Ovary (tissue), 9 donors: ENCODE data around the gene ATP6V1F. TPM values are rescaled to one million over a fixed set of nuclear protein-coding genes. Genes with fewer than 3 reads are reported as not detected.
"Not testable (repeated sequence)": the region's sequence is repeated elsewhere in the genome, so short reads cannot be mapped to it uniquely, and the experiment has no call there.

ENCODE experiments used
- DNase-seq, 5 donors: peaks; one replicate each; pipeline ENCODE4 v3.0.0-alpha.2; 2019 to 2020
- H3K27ac ChIP-seq, 2 donors: fragments of 200-600 bp; one replicate each; pipeline versions ENCODE4 v1.5.1 to v1.8.0; 2019 to 2022
- H3K27me3 ChIP-seq: fragments of 200-600 bp; one replicate; pipeline ENCODE4 v1.8.0; 2022
- H3K36me3 ChIP-seq: fragments of 200-600 bp; sonication (generic); one replicate; pipeline ENCODE4 v1.5.1; 2019
- H3K4me1 ChIP-seq: one replicate; pipeline ENCODE4 v1.8.1; 2013; ENCODE audit warnings: mild to moderate bottlenecking, moderate library complexity; ENCODE audit not compliant: insufficient read depth
- H3K4me3 ChIP-seq: fragments of 200-600 bp; sonication (generic); one replicate; pipeline ENCODE4 v1.5.1; 2017
- H3K9me3 ChIP-seq, 2 donors: fragments of 200-600 bp in 1 of 2; sonication (generic) in 1 of 2; one replicate each; pipeline versions ENCODE4 v1.5.1 to v1.8.1; 2013 to 2019; ENCODE audit warnings: mild to moderate bottlenecking in 1 of 2, moderate library complexity in 1 of 2
- EP300 ChIP-seq: sonication (generic); formaldehyde crosslinking; IDR thresholded peaks from one replicate; pipeline ENCODE4 v1.6.1; 2017; ENCODE audit warnings: antibody characterized with exemption
- POLR2A ChIP-seq: fragments of 450-650 bp; IDR thresholded peaks from one replicate; pipeline ENCODE4 v1.6.1; 2017; ENCODE audit warnings: antibody characterized with exemption, mild to moderate bottlenecking, moderate library complexity
- WGBS, 3 donors: extraction: QIAGEN DNeasy Blood & Tissue Kit in 1 of 3; methylation state at CpG; one replicate each; pipeline versions ENCODE4 v1.1.5 to v1.1.7; 2013 to 2017; 5-methylcytosine and 5-hydroxymethylcytosine counted together
- intact Hi-C, 4 donors: fragments of 100-400 bp; cut with DNase I; formaldehyde crosslinking; loops; one replicate each; pipeline versions ENCODE4 v1.11.0 to v1.15.1; 2022 to 2023
- polyA plus RNA-seq, 2 donors: library from polyadenylated mRNA; stranded (reverse); fragments of 200-250 nt in 1 of 2; fragments of 350-450 nt in 1 of 2; fragmentation: Illumina TruSeq in 1 of 2; extraction: RNeasy Lipid Tissue Mini Kit (QIAGEN cat#74804) in 1 of 2; gene quantifications; one replicate each; pipeline ENCODE4 v1.2.3, GENCODE V29; 2013 to 2014
- total RNA-seq, 7 donors: library from RNA; depleted of rRNA in 2 of 7; stranded (reverse); fragments of >200 nt in 2 of 7; fragmentation: NEBNext Ultra II Directional in 3 of 7; extraction: Animal tissue kit (Norgen Biotek cat#: 25700) in 3 of 7; gene quantifications; one replicate each; pipeline versions ENCODE4 v1.1.0 to v1.2.4, GENCODE V29; 2016 to 2023
- TF ChIP-seq, protein P1 (sequence below), 3 donors: fragments of 450-650 bp in 2 of 3; fragments of 200-600 bp in 1 of 3; IDR thresholded peaks; one replicate each; pipeline versions ENCODE4 v1.5.1 to v1.8.0; 2016 to 2022; ENCODE audit warnings: antibody characterized with exemption in 3 of 3, mild to moderate bottlenecking in 1 of 3
- donor health status: DM: no; HTN: no; CAD: no; lungs with moderate emphysema.
- donor health status: DM: no; HTN: no; CAD: no.
- donor health status: Bipolar disorder and iron deficiency.
- donor health status: DM: yes; HTN: yes; CAD: no.
- donor health status: DM: no; HTN: no; CAD: no.
- donor health status: DM: yes; HTN: yes; CAD: no.

The ATP6V1F gene
- total and polyA plus RNA-seq, 9 donors, result 57.3 to 128 (median 85.4) TPM

- Histone ChIP-seq H3K27me3 (no peaks in the 10 kb centered on the region), H3K27ac (no peak overlapping the region), H3K4me3 (no peak overlapping the region), H3K36me3 (no peaks in the 10 kb centered on the region), H3K9me3 (no peaks in the 10 kb centered on the region), H3K4me1 (no peaks in the 10 kb centered on the region)
- DNase-seq, result no peak
- TF ChIP-seq POLR2A (no peak), EP300 (no peak)
- TF ChIP-seq, protein P1, sequence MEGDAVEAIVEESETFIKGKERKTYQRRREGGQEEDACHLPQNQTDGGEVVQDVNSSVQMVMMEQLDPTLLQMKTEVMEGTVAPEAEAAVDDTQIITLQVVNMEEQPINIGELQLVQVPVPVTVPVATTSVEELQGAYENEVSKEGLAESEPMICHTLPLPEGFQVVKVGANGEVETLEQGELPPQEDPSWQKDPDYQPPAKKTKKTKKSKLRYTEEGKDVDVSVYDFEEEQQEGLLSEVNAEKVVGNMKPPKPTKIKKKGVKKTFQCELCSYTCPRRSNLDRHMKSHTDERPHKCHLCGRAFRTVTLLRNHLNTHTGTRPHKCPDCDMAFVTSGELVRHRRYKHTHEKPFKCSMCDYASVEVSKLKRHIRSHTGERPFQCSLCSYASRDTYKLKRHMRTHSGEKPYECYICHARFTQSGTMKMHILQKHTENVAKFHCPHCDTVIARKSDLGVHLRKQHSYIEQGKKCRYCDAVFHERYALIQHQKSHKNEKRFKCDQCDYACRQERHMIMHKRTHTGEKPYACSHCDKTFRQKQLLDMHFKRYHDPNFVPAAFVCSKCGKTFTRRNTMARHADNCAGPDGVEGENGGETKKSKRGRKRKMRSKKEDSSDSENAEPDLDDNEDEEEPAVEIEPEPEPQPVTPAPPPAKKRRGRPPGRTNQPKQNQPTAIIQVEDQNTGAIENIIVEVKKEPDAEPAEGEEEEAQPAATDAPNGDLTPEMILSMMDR (IDR thresholded peaks at IDR 0.05), result no peak
- WGBS, 3 donors, result 80 to 84% (median 81%) methylated on average over 7 to 8 of the region's 8 CpGs
- intact Hi-C loops, result no loop called here
Observed at GRCh38 chr7:128911423-128912031, 48.9 kb downstream of the ATP6V1F start.

GRCh38 chr7:128912281-128912680, 49.6 kb downstream of the ATP6V1F start:
- H3K36me3 ChIP-seq, result no peaks in the 10 kb centered on the region
- intact Hi-C loops, result no loop called here
- H3K27me3 ChIP-seq, result no peaks in the 10 kb centered on the region
- H3K27ac ChIP-seq, result no peak overlapping the region
- H3K9me3 ChIP-seq, result no peaks in the 10 kb centered on the region
- no peak for DNase-seq
- 85 to 89% (median 85%) methylated on average over 3 of the region's 3 CpGs for WGBS, 3 donors
- no peak for TF ChIP-seq POLR2A
- no peak for TF ChIP-seq EP300
- no peak overlapping the region for H3K4me3 ChIP-seq
- H3K4me1 ChIP-seq, result no peaks in the 10 kb centered on the region

GRCh38 chr7:128912709-128913495, 50.2 kb downstream of the ATP6V1F start:
- H3K27ac ChIP-seq, intact Hi-C loops, H3K4me1 ChIP-seq, H3K9me3 ChIP-seq, H3K4me3 ChIP-seq, H3K36me3 ChIP-seq, DNase-seq, H3K27me3 ChIP-seq: not testable (repeated sequence)
- whole genome bisulfite sequencing, 3 donors, result 79 to 100% (median 94%) methylated on average over 1 to 12 of the region's 20 CpGs

GRCh38 chr7:128913870-128914565, 51.4 kb downstream of the ATP6V1F start:
- H3K36me3 ChIP-seq, result no peaks in the 10 kb centered on the region
- H3K27me3 ChIP-seq, result no peaks in the 10 kb centered on the region
- WGBS, 3 donors, result 66 to 82% (median 69%) methylated on average over 8 to 10 of the region's 10 CpGs
- H3K4me1 ChIP-seq, result no peaks in the 10 kb centered on the region
- no peak for TF ChIP-seq EP300
- TF ChIP-seq, protein P1 (IDR thresholded peaks at IDR 0.05), result no peak
- TF ChIP-seq POLR2A, result no peak
- H3K4me3 ChIP-seq, result no peak overlapping the region
- no peaks in the 10 kb centered on the region for H3K9me3 ChIP-seq
- intact Hi-C loops, result no loop called here
- no peak for DNase-seq
- H3K27ac ChIP-seq, result no peak overlapping the region

- no peak for DNase-seq
- no peak overlapping the region for H3K27ac ChIP-seq
- no peaks in the 10 kb centered on the region for H3K9me3 ChIP-seq
- TF ChIP-seq POLR2A (no peak), EP300 (no peak)
- TF ChIP-seq, protein P1 (IDR thresholded peaks at IDR 0.05), result no peak
- intact Hi-C loops, result no loop called here
- no peaks in the 10 kb centered on the region for H3K27me3 ChIP-seq
- H3K36me3 ChIP-seq, result no peaks in the 10 kb centered on the region
- WGBS, 3 donors, result 34 to 44% (median 41%) methylated on average over 11 of the region's 11 CpGs
- no peaks in the 10 kb centered on the region for H3K4me1 ChIP-seq
- H3K4me3 ChIP-seq, result no peak overlapping the region
Observed at GRCh38 chr7:128914566-128915151, 52.0 kb downstream of the ATP6V1F start.
